Thyroid gland (tissue), 4 donors: ENCODE results near the gene ADPRS. TPM values are rescaled to one million over a fixed set of nuclear protein-coding genes. Genes with fewer than 3 reads are reported as not detected.
A peak's percentile ranks its signal among the peaks of the same experiment; 100 is the strongest.

Experiments used
- DNase-seq, 2 donors: peaks; one replicate each; pipeline ENCODE4 v3.0.0-alpha.2; 2019
- H3K27ac ChIP-seq, 3 donors: fragments of 200-600 bp; sonication (generic); 1 replicate in 2 of 3; 2 replicates in 1 of 3; pipeline ENCODE4 v1.5.1; 2016 to 2019; ENCODE audit warnings: mild to moderate bottlenecking in 1 of 3, moderate library complexity in 1 of 3
- H3K27me3 ChIP-seq: fragments of 200-600 bp; sonication (generic); one replicate; pipeline ENCODE4 v1.5.1; 2019
- H3K36me3 ChIP-seq, 2 donors: fragments of 200-600 bp; sonication (generic); one replicate each; pipeline ENCODE4 v1.5.1; 2016 to 2019
- H3K4me1 ChIP-seq, 2 donors: fragments of 200-600 bp; sonication (generic); one replicate each; pipeline ENCODE4 v1.5.1; 2017 to 2019
- H3K4me3 ChIP-seq, 3 donors: fragments of 200-600 bp; sonication (generic); replicated peaks in 1 of 3; 1 replicate in 2 of 3; 2 replicates in 1 of 3; pipeline ENCODE4 v1.5.1; 2016; ENCODE audit warnings: mild to moderate bottlenecking in 1 of 3
- H3K9me3 ChIP-seq: fragments of 200-600 bp; sonication (generic); one replicate; pipeline ENCODE4 v1.5.1; 2017
- POLR2A ChIP-seq, 2 donors: fragments of 450-650 bp; IDR thresholded peaks; one replicate each; pipeline ENCODE4 v1.6.1; 2017; ENCODE audit warnings: antibody characterized with exemption in 2 of 2, mild to moderate bottlenecking in 2 of 2, moderate library complexity in 1 of 2
- WGBS, 2 donors: methylation state at CpG; one replicate each; pipeline ENCODE4 v1.1.5; 2017; 5-methylcytosine and 5-hydroxymethylcytosine counted together
- intact Hi-C: fragments of 100-400 bp; cut with DNase I; formaldehyde crosslinking; loops from one replicate; pipeline ENCODE4 v1.15.1; 2023
- total RNA-seq, 4 donors: library from RNA; depleted of rRNA; stranded (reverse); fragments of >200 nt; gene quantifications; one replicate each; pipeline ENCODE4 v1.2.3, GENCODE V29; 2016
- TF ChIP-seq, protein P1 (sequence below), 6 experiments: fragments of 200-600 bp in 3 of 6; fragments of 450-650 bp in 3 of 6; sonication (generic) in 3 of 6; IDR thresholded peaks; one replicate each; pipeline ENCODE4 v1.5.1; 2016 to 2019; ENCODE audit warnings: antibody characterized with exemption in 6 of 6, mild to moderate bottlenecking in 2 of 6, inconsistent platforms in 1 of 6, moderate library complexity in 1 of 6

Gene ADPRS
- total RNA-seq, 4 donors from 2014 or later: 31.8 to 50.1 (median 41.7) TPM

DNA sequence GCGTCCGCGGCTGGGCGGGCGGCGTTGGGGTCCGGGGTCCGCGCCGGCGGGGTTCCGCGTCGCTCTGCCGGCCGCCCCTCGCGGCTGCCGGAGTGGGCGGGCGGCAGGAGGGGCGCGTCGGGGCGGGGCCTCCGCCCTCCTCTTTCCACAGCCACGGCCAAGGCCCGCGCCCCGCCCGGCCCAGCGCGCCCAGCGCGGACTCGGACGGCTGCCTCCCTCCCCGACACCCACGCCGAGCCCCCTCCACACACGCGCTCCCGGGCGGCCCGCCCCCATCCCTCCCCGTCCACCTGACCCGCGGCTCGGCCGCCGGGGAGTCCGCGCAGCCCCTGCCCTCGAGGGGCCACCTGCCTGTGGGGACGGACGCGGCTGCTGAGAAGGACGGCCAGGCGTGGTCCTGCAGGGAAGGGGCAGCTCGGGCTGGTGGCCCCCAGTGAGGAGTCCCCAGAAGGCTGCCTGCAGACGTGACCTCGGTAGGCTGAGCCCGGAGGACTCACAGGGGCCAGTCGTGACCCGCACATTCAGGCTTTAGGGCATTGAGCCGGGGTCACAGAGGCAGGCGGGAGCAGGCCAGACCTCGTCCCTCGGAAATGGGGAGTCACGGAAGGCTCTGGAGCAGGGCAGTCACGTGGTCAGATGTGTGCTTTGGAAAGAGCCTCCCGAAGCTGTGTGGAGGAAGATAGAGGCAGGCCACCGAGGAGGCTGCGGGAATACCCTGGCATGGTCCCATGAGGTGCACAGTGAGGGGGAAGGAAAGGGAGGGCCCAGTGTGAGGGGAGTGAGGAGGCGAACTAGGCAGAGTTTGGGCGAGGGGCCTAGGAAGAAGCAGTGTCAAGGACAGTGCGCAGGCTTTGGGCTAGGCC lies 36.7 kb downstream of the ADPRS start, which contains the start of gene COL8A2:
TSS of gene COL8A2 (minus strand) at position 94 of the 863 bp plus-strand sequence. CDS start 24,980 bp downstream, outside the sequence.
- 28 to 32% methylated on average over 25 of the region's 77 CpGs for WGBS, 2 donors
- H3K27me3 ChIP-seq: no peaks in the 10 kb centered on the region
- H3K36me3 ChIP-seq: no peaks in the 10 kb centered on the region
- intact Hi-C loops: no loop called here
- H3K9me3 ChIP-seq: no peaks in the 10 kb centered on the region
- DNase-seq: peak; percentile 80 to 83
- peak in 1 of 2 donors; percentile 37 for TF ChIP-seq POLR2A (IDR thresholded peaks at IDR 0.05)
- TF ChIP-seq, protein P1, sequence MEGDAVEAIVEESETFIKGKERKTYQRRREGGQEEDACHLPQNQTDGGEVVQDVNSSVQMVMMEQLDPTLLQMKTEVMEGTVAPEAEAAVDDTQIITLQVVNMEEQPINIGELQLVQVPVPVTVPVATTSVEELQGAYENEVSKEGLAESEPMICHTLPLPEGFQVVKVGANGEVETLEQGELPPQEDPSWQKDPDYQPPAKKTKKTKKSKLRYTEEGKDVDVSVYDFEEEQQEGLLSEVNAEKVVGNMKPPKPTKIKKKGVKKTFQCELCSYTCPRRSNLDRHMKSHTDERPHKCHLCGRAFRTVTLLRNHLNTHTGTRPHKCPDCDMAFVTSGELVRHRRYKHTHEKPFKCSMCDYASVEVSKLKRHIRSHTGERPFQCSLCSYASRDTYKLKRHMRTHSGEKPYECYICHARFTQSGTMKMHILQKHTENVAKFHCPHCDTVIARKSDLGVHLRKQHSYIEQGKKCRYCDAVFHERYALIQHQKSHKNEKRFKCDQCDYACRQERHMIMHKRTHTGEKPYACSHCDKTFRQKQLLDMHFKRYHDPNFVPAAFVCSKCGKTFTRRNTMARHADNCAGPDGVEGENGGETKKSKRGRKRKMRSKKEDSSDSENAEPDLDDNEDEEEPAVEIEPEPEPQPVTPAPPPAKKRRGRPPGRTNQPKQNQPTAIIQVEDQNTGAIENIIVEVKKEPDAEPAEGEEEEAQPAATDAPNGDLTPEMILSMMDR (IDR thresholded peaks at IDR 0.05): no peak
- peak within 1 kb of the TSS in 1 of 3 donors; percentile 35 for H3K4me3 ChIP-seq
- peaks cover 5 to 19% of the 10 kb centered on the region in 2 donors for H3K4me1 ChIP-seq
- H3K27ac ChIP-seq: peak within 1 kb of the TSS in 1 of 3 donors; percentile 45

DNA sequence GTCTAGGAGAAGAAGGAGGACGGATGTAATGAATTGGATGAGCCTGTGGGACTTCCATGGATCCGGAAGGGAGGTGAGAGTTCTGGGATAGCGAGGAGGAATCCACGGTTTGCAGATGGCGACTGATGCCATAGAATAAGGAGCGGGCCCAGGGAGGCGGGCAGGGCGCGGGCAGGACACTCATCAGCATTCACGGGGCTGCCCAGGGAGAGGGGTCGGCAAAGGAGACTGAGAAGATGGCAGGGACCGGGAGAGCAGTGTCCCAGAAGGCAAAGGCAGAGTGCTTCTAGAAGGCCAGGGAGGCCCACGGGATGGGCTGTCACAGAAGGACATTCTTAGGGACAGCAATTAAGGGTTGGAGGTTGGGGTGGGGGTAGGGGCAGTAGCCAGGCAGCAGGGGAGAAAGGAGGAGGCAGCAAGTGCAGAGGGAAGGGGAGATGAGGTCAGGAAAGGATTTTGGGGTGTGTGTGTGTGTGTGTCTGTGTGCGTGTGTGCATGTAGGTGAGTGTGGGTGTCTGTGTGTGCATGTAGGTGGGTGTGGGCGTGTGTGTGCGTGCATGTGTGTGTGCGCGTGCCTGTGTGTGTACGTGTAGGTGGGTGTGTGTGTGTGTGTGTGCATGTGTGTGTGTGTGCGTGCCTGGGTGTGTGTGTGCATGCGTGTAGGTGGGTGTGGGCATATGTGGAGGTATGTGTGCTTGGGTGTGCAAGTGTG lies 37.5 kb downstream of the ADPRS start:
- intact Hi-C loops: no loop called here
- Histone ChIP-seq H3K36me3 (no peaks in the 10 kb centered on the region), H3K4me3 (no peak overlapping the region), H3K27ac (no peak overlapping the region), H3K4me1 (peaks cover 5 to 19% of the 10 kb centered on the region in 2 donors), H3K27me3 (no peaks in the 10 kb centered on the region), H3K9me3 (no peaks in the 10 kb centered on the region)
- TF ChIP-seq, protein P1 (IDR thresholded peaks at IDR 0.05): no peak
- no peak for TF ChIP-seq POLR2A (IDR thresholded peaks at IDR 0.05)
- WGBS, 2 donors: 83 to 85% methylated on average over 21 of the region's 21 CpGs
- DNase-seq: no peak

DNA sequence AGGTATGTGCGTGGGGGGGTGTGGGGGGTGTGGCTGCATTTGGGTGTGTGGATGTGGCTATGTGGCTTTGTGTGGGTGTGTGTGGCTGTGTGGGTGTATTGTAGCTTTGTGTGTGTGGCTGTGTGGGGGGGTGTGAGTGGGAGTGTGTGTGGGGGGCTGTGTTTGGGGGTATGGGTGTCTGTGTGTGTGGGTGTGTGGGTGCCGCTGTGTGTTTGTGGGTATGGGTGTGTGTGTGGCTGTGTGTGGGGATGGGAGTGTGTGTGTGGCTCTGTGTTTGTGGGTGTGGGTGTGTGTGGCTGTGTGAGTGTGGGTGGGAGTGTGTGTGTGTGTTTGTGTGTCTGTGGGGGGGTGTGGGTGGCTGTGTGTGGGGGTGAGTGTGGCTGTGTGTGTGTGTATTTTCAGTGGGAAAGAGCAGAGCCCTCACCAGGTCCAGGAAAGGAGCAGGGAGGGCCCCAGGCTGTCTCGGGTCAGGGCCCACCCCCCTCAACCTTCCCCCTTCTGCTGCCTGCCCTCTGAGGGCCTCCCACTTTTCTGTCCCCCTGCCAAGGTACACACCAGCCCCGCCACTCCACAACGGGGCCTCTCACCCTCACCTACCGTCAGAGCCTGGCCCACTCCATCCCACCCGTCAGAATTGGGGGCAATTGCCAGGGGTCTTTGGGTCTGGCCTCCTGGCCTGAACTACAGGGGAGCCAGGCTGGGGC lies 38.3 kb downstream of the ADPRS start:
- Histone ChIP-seq H3K36me3 (no peaks in the 10 kb centered on the region), H3K27me3 (no peaks in the 10 kb centered on the region), H3K4me3 (no peak overlapping the region), H3K27ac (no peak overlapping the region), H3K4me1 (peaks cover 5 to 19% of the 10 kb centered on the region in 2 donors), H3K9me3 (no peaks in the 10 kb centered on the region)
- WGBS, 2 donors: 58 to 60% methylated on average over 6 to 7 of the region's 7 CpGs
- TF ChIP-seq, protein P1 (IDR thresholded peaks at IDR 0.05): no peak
- TF ChIP-seq POLR2A (IDR thresholded peaks at IDR 0.05): no peak
- intact Hi-C loops: no loop called here
- DNase-seq: no peak

DNA sequence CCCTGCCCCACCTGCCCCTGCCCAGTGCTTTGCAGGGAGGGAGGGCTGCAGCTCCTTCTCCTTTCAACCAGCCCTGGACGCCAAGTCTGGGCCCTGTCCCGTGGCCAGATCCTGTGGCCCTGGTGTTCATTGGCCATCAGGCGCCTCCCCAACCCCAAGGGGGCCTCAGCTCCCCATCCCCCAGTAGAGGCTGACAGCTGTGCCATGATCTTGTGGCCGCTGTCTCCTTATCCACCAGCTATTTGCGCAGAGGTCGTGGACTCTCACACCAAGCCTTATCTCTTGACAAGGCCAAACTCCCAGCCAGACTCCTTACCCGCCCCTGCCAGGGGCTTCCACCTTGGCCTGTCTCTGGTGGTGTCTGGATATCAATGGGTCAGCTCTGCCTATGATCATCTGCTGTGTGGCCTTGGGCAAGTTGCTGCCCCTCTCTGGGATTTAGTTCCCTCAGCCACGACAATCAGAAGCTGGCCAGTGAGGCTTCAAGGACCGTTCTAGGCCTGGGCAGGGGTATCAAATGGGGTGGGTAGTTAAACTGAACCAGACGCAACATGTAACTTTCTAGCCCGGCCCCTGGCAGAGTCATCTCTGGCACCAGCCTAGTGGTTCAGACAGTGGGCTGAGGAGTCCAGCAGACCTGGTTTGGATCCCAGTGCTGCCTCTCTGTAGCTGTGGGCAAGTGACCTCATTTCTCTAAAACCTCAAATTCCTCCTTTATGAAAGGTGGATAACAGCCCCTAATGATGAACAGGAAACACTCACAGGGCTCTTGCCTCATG lies 39.6 kb downstream of the ADPRS start:
- H3K9me3 ChIP-seq: no peaks in the 10 kb centered on the region
- H3K36me3 ChIP-seq: no peaks in the 10 kb centered on the region
- peaks cover 5 to 19% of the 10 kb centered on the region in 2 donors for H3K4me1 ChIP-seq
- no peaks in the 10 kb centered on the region for H3K27me3 ChIP-seq
- TF ChIP-seq, protein P1 (IDR thresholded peaks at IDR 0.05): no peak
- no peak for TF ChIP-seq POLR2A (IDR thresholded peaks at IDR 0.05)
- 90 to 92% methylated on average over 9 to 10 of the region's 11 CpGs for WGBS, 2 donors
- no peak for DNase-seq
- intact Hi-C loops: no loop called here
- H3K27ac ChIP-seq: no peak overlapping the region
- no peak overlapping the region for H3K4me3 ChIP-seq
